IgD-negative memory B cell (primary cell): ENCODE data around the gene EMB. TPM values are rescaled to one million over a fixed set of nuclear protein-coding genes. Genes with fewer than 3 reads are reported as not detected.
A peak's percentile ranks its signal among the peaks of the same experiment; 100 is the strongest.
"Not testable (repeated sequence)": the region's sequence is repeated elsewhere in the genome, so short reads cannot be mapped to it uniquely, and the experiment has no call there.

ENCODE experiments used
- H3K27ac Mint-ChIP-seq, 3 donors: one replicate each; pipeline ENCODE4 v1.8.0; 2020 to 2022; ENCODE audit warnings: mild to moderate bottlenecking in 3 of 3, mixed read lengths in 3 of 3, moderate library complexity in 1 of 3
- H3K27me3 Mint-ChIP-seq: one replicate; pipeline ENCODE4 v1.8.0; 2021; ENCODE audit warnings: mixed read lengths
- H3K36me3 Mint-ChIP-seq: one replicate; pipeline ENCODE4 v1.8.0; 2020; ENCODE audit warnings: mild to moderate bottlenecking, mixed read lengths
- H3K4me1 Mint-ChIP-seq, 3 donors: one replicate each; pipeline ENCODE4 v1.8.0; 2020 to 2022; ENCODE audit warnings: mixed read lengths in 3 of 3, mild to moderate bottlenecking in 1 of 3
- H3K4me3 Mint-ChIP-seq, 4 donors: one replicate each; pipeline ENCODE4 v1.8.0; 2020 to 2022; ENCODE audit warnings: mild to moderate bottlenecking in 4 of 4, mixed read lengths in 4 of 4, moderate library complexity in 3 of 4
- H3K9me3 Mint-ChIP-seq, 3 donors: one replicate each; pipeline ENCODE4 v1.8.0; 2020 to 2021; ENCODE audit warnings: mixed read lengths in 3 of 3, mild to moderate bottlenecking in 1 of 3
- polyA plus RNA-seq: library from polyadenylated mRNA; unstranded; fragments of 300-500 nt; fragmentation: Illumina TruSeq; gene quantifications from one replicate; pipeline ENCODE4 v1.2.3, GENCODE V29; 2021

EMB gene
- polyA plus RNA-seq, 1 donor from 2014 or later = 96.3 TPM

GRCh38 chr5:50441493-50441955 lies 436 bp upstream of the EMB start:
- H3K27me3 Mint-ChIP-seq = no peaks in the 10 kb centered on the region
- peaks cover 35 to 46% (median 37%) of the 10 kb centered on the region in 3 donors for H3K4me1 Mint-ChIP-seq
- H3K4me3 Mint-ChIP-seq = peak overlapping the region; percentile 90 to 97 (median 94)
- H3K36me3 Mint-ChIP-seq = peaks cover 1% of the 10 kb centered on the region
- no peaks in the 10 kb centered on the region for H3K9me3 Mint-ChIP-seq
- peak overlapping the region; percentile 92 to 99 (median 96) for H3K27ac Mint-ChIP-seq

DNA sequence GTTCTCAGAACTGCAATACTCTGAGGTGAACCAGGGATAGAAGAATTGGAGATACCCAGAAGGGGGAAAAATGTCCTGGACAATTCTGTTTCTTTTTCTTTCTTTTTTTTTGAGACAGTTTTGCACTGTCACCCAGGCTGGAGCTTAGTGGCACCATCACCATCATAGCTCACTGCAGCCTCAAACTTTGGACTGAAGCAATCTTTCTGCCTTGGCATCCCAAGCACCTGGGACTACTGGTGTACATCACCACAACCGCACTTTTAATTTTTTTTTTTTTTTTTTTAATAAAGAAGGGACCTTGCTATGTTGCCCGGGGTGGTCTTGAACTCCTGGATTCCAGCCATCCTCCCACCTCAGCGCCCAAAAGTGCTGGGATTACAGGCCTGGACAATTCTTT lies 1.9 kb downstream of the EMB start:
- Mint-ChIP-seq H3K27me3 (no peaks in the 10 kb centered on the region), H3K4me1 (peaks cover 41 to 49% (median 43%) of the 10 kb centered on the region in 3 donors), H3K27ac (peak overlapping the region in 2 of 3 donors; percentile 31 to 92), H3K36me3 (peaks cover 1% of the 10 kb centered on the region), H3K9me3 (no peaks in the 10 kb centered on the region), H3K4me3 (peak overlapping the region in 3 of 4 donors; percentile 70 to 97 (median 90))

GRCh38 chr5:50438060-50438459 lies 3.0 kb downstream of the EMB start:
- Mint-ChIP-seq H3K4me1 (peaks cover 48 to 53% (median 50%) of the 10 kb centered on the region in 3 donors), H3K27ac (peak overlapping the region in 1 of 3 donors; percentile 37), H3K4me3 (peak overlapping the region in 3 of 4 donors; percentile 55 to 90 (median 82))
- H3K27me3 Mint-ChIP-seq, H3K36me3 Mint-ChIP-seq, H3K9me3 Mint-ChIP-seq: not testable (repeated sequence)

- Mint-ChIP-seq H3K4me3 (peak overlapping the region in 3 of 4 donors; percentile 19 to 35 (median 20)), H3K27me3 (no peaks in the 10 kb centered on the region), H3K9me3 (no peaks in the 10 kb centered on the region), H3K36me3 (peaks cover 1% of the 10 kb centered on the region), H3K4me1 (peaks cover 55 to 60% (median 59%) of the 10 kb centered on the region in 3 donors), H3K27ac (peak overlapping the region; percentile 33 to 60 (median 54))
Measured at GRCh38 chr5:50435168-50435567, 5.9 kb downstream of the EMB start.

GRCh38 chr5:50431133-50431904 lies 9.8 kb downstream of the EMB start:
- H3K4me1 Mint-ChIP-seq = peaks cover 58 to 70% (median 61%) of the 10 kb centered on the region in 3 donors
- peak overlapping the region in 2 of 3 donors; percentile 96 to 97 for H3K27ac Mint-ChIP-seq
- H3K4me3 Mint-ChIP-seq = peak overlapping the region in 2 of 4 donors; percentile 6 to 9
- H3K27me3 Mint-ChIP-seq, H3K9me3 Mint-ChIP-seq: not testable (repeated sequence)
- peaks cover 12% of the 10 kb centered on the region for H3K36me3 Mint-ChIP-seq

- Mint-ChIP-seq H3K4me3 (peak overlapping the region in 2 of 4 donors; percentile 33 to 48), H3K4me1 (peaks cover 36 to 45% (median 37%) of the 10 kb centered on the region in 3 donors), H3K36me3 (peaks cover 34% of the 10 kb centered on the region)
- H3K9me3 Mint-ChIP-seq, H3K27ac Mint-ChIP-seq, H3K27me3 Mint-ChIP-seq: not testable (repeated sequence)
Measured at GRCh38 chr5:50423100-50423799, 17.8 kb downstream of the EMB start.

DNA sequence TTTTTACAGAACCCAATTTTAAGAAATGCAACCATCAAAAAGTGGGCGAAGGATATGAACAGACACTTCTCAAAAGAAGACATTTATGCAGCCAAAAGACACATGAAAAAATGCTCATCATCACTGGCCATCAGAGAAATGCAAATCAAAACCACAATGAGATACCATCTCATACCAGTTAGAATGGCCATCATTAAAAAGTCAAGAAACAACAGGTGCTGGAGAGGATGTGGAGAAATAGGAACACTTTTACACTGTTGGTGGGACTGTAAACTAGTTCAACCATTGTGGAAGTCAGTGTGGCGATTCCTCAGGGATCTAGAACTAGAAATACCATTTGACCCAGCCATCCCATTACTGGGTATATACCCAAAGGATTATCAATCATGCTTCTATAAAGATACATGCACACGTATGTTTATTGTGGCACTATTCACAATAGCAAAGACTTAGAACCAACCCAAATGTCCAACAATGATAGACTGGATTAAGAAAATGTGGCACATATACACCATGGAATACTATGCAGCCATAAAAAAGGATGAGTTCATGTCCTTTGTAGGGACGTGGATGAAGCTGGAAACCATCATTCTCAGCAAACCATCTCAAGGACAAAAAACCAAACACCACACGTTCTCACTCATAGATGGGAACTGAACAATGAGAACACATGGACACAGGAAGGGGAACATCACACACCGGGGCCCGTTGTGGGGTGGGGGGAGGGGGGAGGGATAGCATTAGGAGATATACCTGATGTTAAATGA lies 19.7 kb downstream of the EMB start:
- Mint-ChIP-seq H3K4me1 (peaks cover 37 to 42% (median 41%) of the 10 kb centered on the region in 3 donors), H3K36me3 (peaks cover 24% of the 10 kb centered on the region), H3K4me3 (peak overlapping the region in 1 of 4 donors; percentile 49)
- not testable (repeated sequence) for H3K27ac Mint-ChIP-seq, H3K27me3 Mint-ChIP-seq, H3K9me3 Mint-ChIP-seq

GRCh38 chr5:50420343-50420935 lies 20.6 kb downstream of the EMB start:
- no peaks in the 10 kb centered on the region for H3K9me3 Mint-ChIP-seq
- H3K4me1 Mint-ChIP-seq = peaks cover 40 to 46% (median 45%) of the 10 kb centered on the region in 3 donors
- H3K4me3 Mint-ChIP-seq = no peak overlapping the region
- peak overlapping the region in 1 of 3 donors; percentile 54 for H3K27ac Mint-ChIP-seq
- peaks cover 24% of the 10 kb centered on the region for H3K36me3 Mint-ChIP-seq
- no peaks in the 10 kb centered on the region for H3K27me3 Mint-ChIP-seq

GRCh38 chr5:50419656-50420055 lies 21.4 kb downstream of the EMB start:
- peaks cover 42 to 48% (median 45%) of the 10 kb centered on the region in 3 donors for H3K4me1 Mint-ChIP-seq
- not testable (repeated sequence) for H3K27me3 Mint-ChIP-seq, H3K9me3 Mint-ChIP-seq, H3K27ac Mint-ChIP-seq, H3K4me3 Mint-ChIP-seq
- H3K36me3 Mint-ChIP-seq = peaks cover 21% of the 10 kb centered on the region

- H3K27me3 Mint-ChIP-seq, H3K9me3 Mint-ChIP-seq: not testable (repeated sequence)
- Mint-ChIP-seq H3K4me1 (peaks cover 48 to 57% (median 54%) of the 10 kb centered on the region in 3 donors), H3K27ac (peak overlapping the region; percentile 72 to 89 (median 83)), H3K4me3 (peak overlapping the region; percentile 55 to 88 (median 75)), H3K36me3 (peaks cover 17% of the 10 kb centered on the region)
Measured at GRCh38 chr5:50416637-50417036, 24.5 kb downstream of the EMB start.

DNA sequence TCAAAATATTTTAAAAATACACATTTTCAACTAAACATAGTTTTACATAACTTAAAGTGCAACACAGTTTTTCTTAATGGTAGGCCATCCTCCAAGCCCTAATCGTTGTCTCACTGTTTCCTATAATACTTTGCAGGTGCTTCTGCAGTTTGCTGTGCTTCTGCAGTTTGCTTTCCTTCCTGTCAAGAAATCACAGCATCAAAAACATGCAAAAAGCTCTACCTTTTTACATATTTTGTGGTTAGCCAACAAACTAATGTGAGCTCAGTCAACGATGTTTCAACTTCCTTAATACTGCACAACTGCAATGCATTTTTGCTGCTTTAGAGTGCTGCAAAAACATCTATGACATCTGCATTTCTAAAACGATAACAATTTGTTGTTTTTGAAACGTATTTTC lies 25.2 kb downstream of the EMB start:
- Mint-ChIP-seq H3K4me3 (peak overlapping the region in 3 of 4 donors; percentile 7 to 88 (median 77)), H3K27ac (peak overlapping the region in 1 of 3 donors; percentile 72), H3K4me1 (peaks cover 53 to 63% (median 57%) of the 10 kb centered on the region in 3 donors), H3K9me3 (no peaks in the 10 kb centered on the region), H3K36me3 (peaks cover 16% of the 10 kb centered on the region), H3K27me3 (no peaks in the 10 kb centered on the region)

GRCh38 chr5:50410932-50411331 lies 30.2 kb downstream of the EMB start:
- H3K36me3 Mint-ChIP-seq, H3K4me3 Mint-ChIP-seq, H3K27me3 Mint-ChIP-seq, H3K9me3 Mint-ChIP-seq, H3K27ac Mint-ChIP-seq: not testable (repeated sequence)
- peaks cover 45 to 51% (median 46%) of the 10 kb centered on the region in 3 donors for H3K4me1 Mint-ChIP-seq

DNA sequence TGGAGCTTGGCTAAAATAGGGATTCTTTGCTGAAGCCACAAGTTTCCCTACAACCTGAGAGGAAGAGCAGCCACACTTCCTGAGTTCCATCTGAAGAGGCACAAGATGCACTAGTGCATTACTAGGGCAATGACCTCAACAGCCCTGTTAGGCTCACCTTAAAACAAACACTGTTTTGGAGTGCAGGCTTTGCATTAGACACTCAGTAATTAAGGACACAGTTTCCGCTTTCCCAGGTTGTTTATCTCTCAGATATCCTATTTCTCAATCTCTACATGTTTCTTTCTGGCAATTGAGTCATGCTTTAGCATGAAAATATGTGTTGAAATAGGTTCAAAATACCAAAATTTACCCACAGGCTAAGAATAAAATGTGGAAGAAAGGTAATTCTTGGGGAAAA lies 34.2 kb downstream of the EMB start:
- Mint-ChIP-seq H3K36me3 (peaks cover 5% of the 10 kb centered on the region), H3K27ac (peak overlapping the region in 1 of 3 donors; percentile 57), H3K27me3 (no peaks in the 10 kb centered on the region), H3K4me3 (peak overlapping the region in 2 of 4 donors; percentile 1 to 78), H3K4me1 (peaks cover 30 to 32% (median 32%) of the 10 kb centered on the region in 3 donors), H3K9me3 (no peaks in the 10 kb centered on the region)

GRCh38 chr5:50401336-50401735 lies 39.8 kb downstream of the EMB start:
- Mint-ChIP-seq H3K36me3 (peaks cover 11% of the 10 kb centered on the region), H3K9me3 (no peaks in the 10 kb centered on the region), H3K27ac (no peak overlapping the region), H3K4me3 (no peak overlapping the region), H3K27me3 (no peaks in the 10 kb centered on the region), H3K4me1 (peaks cover 11 to 13% (median 13%) of the 10 kb centered on the region in 3 donors)
